ENCODE measurements around the gene ADGRG3.

The ADGRG3 gene

GRCh38 chr16:57665541-57665940 is 2.6 kb upstream of the ADGRG3 start:
- POLR2A ChIA-PET: no interaction called here

GRCh38 chr16:57666353-57667047 is 1.6 kb upstream of the ADGRG3 start:
- POLR2A ChIA-PET: no interaction called here
- CTCF ChIA-PET: no interaction called here
- DNase-seq (ENCODE audit: extremely low spot score): no peak
- no peak for TF ChIP-seq TARDBP (IDR thresholded peaks at IDR 0.05)
- TF ChIP-seq HDGF (IDR thresholded peaks at IDR 0.05; ENCODE audit: borderline replicate concordance): no peak
- TF ChIP-seq ARNT (IDR thresholded peaks at IDR 0.05): no peak
- TF ChIP-seq L3MBTL2 (conservative IDR thresholded peaks at IDR 0.05): no peak

More at GRCh38 chr16:57665541-57665940, 2.6 kb upstream of the ADGRG3 start:
- no peak for DNase-seq (ENCODE audit: extremely low spot score)
- CTCF ChIA-PET: no interaction called here
- TF ChIP-seq PKNOX1 (IDR thresholded peaks at IDR 0.05) (no peak), BHLHE40 (IDR thresholded peaks at IDR 0.05; ENCODE audit: borderline replicate concordance) (no peak), FOXM1 (IDR thresholded peaks at IDR 0.05; ENCODE audit: borderline replicate concordance) (no peak), ELF4 (IDR thresholded peaks at IDR 0.05) (no peak), L3MBTL2 (conservative IDR thresholded peaks at IDR 0.05) (no peak), SP1 (IDR thresholded peaks at IDR 0.05) (no peak), ARNT (IDR thresholded peaks at IDR 0.05) (no peak), CTBP1 (IDR thresholded peaks at IDR 0.05; ENCODE audit: borderline replicate concordance) (no peak), NFRKB (IDR thresholded peaks at IDR 0.05) (no peak)

GRCh38 chr16:57667048-57667525 is 1.0 kb upstream of the ADGRG3 start:
- CTCF ChIA-PET: interaction anchor here (0.9 kb wide), 1 partner anchor 74 kb away, joined by 3 read pairs; no protein-coding TSS in a partner anchor

GRCh38 chr16:57667526-57668262 is 412 bp upstream of the ADGRG3 start:
- POLR2A ChIA-PET: interaction anchor here (0.7 kb wide), 1 partner anchor 67 kb away, joined by 4 read pairs; no protein-coding TSS in a partner anchor
- CTCF ChIA-PET: interaction anchor here (0.9 to 1.2 kb wide), 2 partner anchors 69 to 75 kb away, joined by 3 read pairs; no protein-coding TSS in a partner anchor
- no peak for DNase-seq (ENCODE audit: extremely low spot score)
- TF ChIP-seq TARDBP (IDR thresholded peaks at IDR 0.05) (no peak), FOXK2 (IDR thresholded peaks at IDR 0.05) (no peak)

More at GRCh38 chr16:57667048-57667525, 1.0 kb upstream of the ADGRG3 start:
- POLR2A ChIA-PET: interaction anchor here (0.7 kb wide), 1 partner anchor 68 kb away, joined by 4 read pairs; no protein-coding TSS in a partner anchor
- DNase-seq (ENCODE audit: extremely low spot score): no peak
- TF ChIP-seq L3MBTL2 (conservative IDR thresholded peaks at IDR 0.05) (no peak), ARNT (IDR thresholded peaks at IDR 0.05) (no peak), FOXK2 (IDR thresholded peaks at IDR 0.05) (no peak), SUZ12 (IDR thresholded peaks at IDR 0.05) (no peak), HDGF (IDR thresholded peaks at IDR 0.05; ENCODE audit: borderline replicate concordance) (no peak), FOXM1 (IDR thresholded peaks at IDR 0.05; ENCODE audit: borderline replicate concordance) (no peak)

- ChIA-PET POLR2A (no interaction called here), CTCF (interaction anchor here (1.2 kb wide), 1 partner anchor 67 kb away, joined by 3 read pairs; no protein-coding TSS in a partner anchor)
- TF ChIP-seq LEF1 (IDR thresholded peaks at IDR 0.05; ENCODE audit: borderline replicate concordance): no peak
- no peak for TF ChIP-seq ZNF384 (IDR thresholded peaks at IDR 0.05)
- TF ChIP-seq FOXM1 (IDR thresholded peaks at IDR 0.05; ENCODE audit: borderline replicate concordance): no peak
- no peak for TF ChIP-seq SUZ12 (IDR thresholded peaks at IDR 0.05)
- no peak for TF ChIP-seq HDGF (IDR thresholded peaks at IDR 0.05; ENCODE audit: borderline replicate concordance)
- no peak for TF ChIP-seq ELF4 (IDR thresholded peaks at IDR 0.05)
- TF ChIP-seq SP1 (IDR thresholded peaks at IDR 0.05): no peak
- no peak for TF ChIP-seq CTBP1 (IDR thresholded peaks at IDR 0.05; ENCODE audit: borderline replicate concordance)
- no peak for TF ChIP-seq L3MBTL2 (conservative IDR thresholded peaks at IDR 0.05)
- no peak for TF ChIP-seq BHLHE40 (IDR thresholded peaks at IDR 0.05; ENCODE audit: borderline replicate concordance)
- no peak for TF ChIP-seq PKNOX1 (IDR thresholded peaks at IDR 0.05)
- TF ChIP-seq FOXA1 (IDR thresholded peaks at IDR 0.05): no peak
- DNase-seq (ENCODE audit: extremely low spot score): no peak
These were observed 747 bp downstream of the ADGRG3 start for GRCh38 chr16:57668630-57669475.

GRCh38 chr16:57669476-57670162 is 1.5 kb downstream of the ADGRG3 start:
- no peak for DNase-seq (ENCODE audit: extremely low spot score)
- no peak for TF ChIP-seq LEF1 (IDR thresholded peaks at IDR 0.05; ENCODE audit: borderline replicate concordance)
- POLR2A ChIA-PET: no interaction called here
- CTCF ChIA-PET: no interaction called here
